HG03097 (cell line): ENCODE measurements around the gene SLC38A3.
A peak's percentile ranks its signal among the peaks of the same experiment; 100 is the strongest.
"Not testable (repeated sequence)": the region's sequence is repeated elsewhere in the genome, so short reads cannot be mapped to it uniquely, and the experiment has no call there.

Source experiments
- ATAC-seq: cut with Tn5 transposase; IDR thresholded peaks from one replicate; pipeline ENCODE4 v1.9.1; 2021; ENCODE audit not compliant: unreplicated experiment, low FRiP score

Gene SLC38A3

GRCh38 chr3:50245251-50245745 lies 40.2 kb downstream of the SLC38A3 start:
- ATAC-seq: no peak

- peak; percentile 56 for ATAC-seq
Measured at GRCh38 chr3:50245831-50246516, 40.9 kb downstream of the SLC38A3 start.

- no peak for ATAC-seq
Measured at GRCh38 chr3:50246517-50246954, 41.5 kb downstream of the SLC38A3 start.

- no peak for ATAC-seq
Measured at GRCh38 chr3:50248387-50248786, 43.3 kb downstream of the SLC38A3 start.

GRCh38 chr3:50249457-50249856 lies 44.4 kb downstream of the SLC38A3 start:
- ATAC-seq: no peak

- no peak for ATAC-seq
Measured at GRCh38 chr3:50250514-50250913, 45.4 kb downstream of the SLC38A3 start.

- ATAC-seq: no peak
Measured at GRCh38 chr3:50251220-50251619, 46.1 kb downstream of the SLC38A3 start.

GRCh38 chr3:50254577-50255250 lies 49.6 kb downstream of the SLC38A3 start:
- ATAC-seq: no peak

GRCh38 chr3:50255251-50255615 lies 50.2 kb downstream of the SLC38A3 start:
- no peak for ATAC-seq

- no peak for ATAC-seq
Measured at GRCh38 chr3:50256978-50257890, 52.2 kb downstream of the SLC38A3 start.

- no peak for ATAC-seq
Measured at GRCh38 chr3:50258029-50258680, 53.1 kb downstream of the SLC38A3 start.

- ATAC-seq: no peak
Measured at GRCh38 chr3:50258979-50259378, 53.9 kb downstream of the SLC38A3 start.

- ATAC-seq: peak; percentile 11
Measured at GRCh38 chr3:50259432-50260026, 54.5 kb downstream of the SLC38A3 start.

- ATAC-seq: peak; percentile 81
Measured at GRCh38 chr3:50260027-50260941, 55.2 kb downstream of the SLC38A3 start.

GRCh38 chr3:50260942-50261441 lies 55.9 kb downstream of the SLC38A3 start:
- no peak for ATAC-seq

GRCh38 chr3:50261505-50261904 lies 56.4 kb downstream of the SLC38A3 start:
- no peak for ATAC-seq

GRCh38 chr3:50262200-50262599 lies 57.1 kb downstream of the SLC38A3 start:
- ATAC-seq: not testable (repeated sequence)

- ATAC-seq: no peak
Measured at GRCh38 chr3:50262778-50263177, 57.7 kb downstream of the SLC38A3 start.
